ENCODE data around the gene FAM13A. TPM values are rescaled to one million over a fixed set of nuclear protein-coding genes. Genes with fewer than 3 reads are reported as not detected.

Gene FAM13A
- total RNA-seq, 1 donor from 2014 or later, result 39.1 TPM

- Histone ChIP-seq H3K27ac (no peak overlapping the region), H3K4me1 (no peaks in the 10 kb centered on the region), H3K36me3 (no peaks in the 10 kb centered on the region), H3K27me3 (ENCODE audit: low read depth) (no peaks in the 10 kb centered on the region), H3K4me3 (no peak overlapping the region), H3K9me3 (no peaks in the 10 kb centered on the region)
- ATAC-seq (no peak), DNase-seq (no peak)
- TF ChIP-seq, protein P1, sequence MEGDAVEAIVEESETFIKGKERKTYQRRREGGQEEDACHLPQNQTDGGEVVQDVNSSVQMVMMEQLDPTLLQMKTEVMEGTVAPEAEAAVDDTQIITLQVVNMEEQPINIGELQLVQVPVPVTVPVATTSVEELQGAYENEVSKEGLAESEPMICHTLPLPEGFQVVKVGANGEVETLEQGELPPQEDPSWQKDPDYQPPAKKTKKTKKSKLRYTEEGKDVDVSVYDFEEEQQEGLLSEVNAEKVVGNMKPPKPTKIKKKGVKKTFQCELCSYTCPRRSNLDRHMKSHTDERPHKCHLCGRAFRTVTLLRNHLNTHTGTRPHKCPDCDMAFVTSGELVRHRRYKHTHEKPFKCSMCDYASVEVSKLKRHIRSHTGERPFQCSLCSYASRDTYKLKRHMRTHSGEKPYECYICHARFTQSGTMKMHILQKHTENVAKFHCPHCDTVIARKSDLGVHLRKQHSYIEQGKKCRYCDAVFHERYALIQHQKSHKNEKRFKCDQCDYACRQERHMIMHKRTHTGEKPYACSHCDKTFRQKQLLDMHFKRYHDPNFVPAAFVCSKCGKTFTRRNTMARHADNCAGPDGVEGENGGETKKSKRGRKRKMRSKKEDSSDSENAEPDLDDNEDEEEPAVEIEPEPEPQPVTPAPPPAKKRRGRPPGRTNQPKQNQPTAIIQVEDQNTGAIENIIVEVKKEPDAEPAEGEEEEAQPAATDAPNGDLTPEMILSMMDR (IDR thresholded peaks at IDR 0.05), result no peak
- intact Hi-C loops (cut with DNase I), result no loop called here
Observed at GRCh38 chr4:88880501-88881226, 176.3 kb downstream of the FAM13A start.

GRCh38 chr4:88879991-88880390, 177.0 kb downstream of the FAM13A start:
- intact Hi-C loops (cut with DNase I), result no loop called here
- no peak for DNase-seq

GRCh38 chr4:88878642-88879041, 178.3 kb downstream of the FAM13A start:
- no peak overlapping the region for H3K4me3 ChIP-seq
- TF ChIP-seq, protein P1 (IDR thresholded peaks at IDR 0.05), result no peak
- intact Hi-C loops (cut with DNase I), result no loop called here
- H3K27ac ChIP-seq, result no peak overlapping the region
- no peaks in the 10 kb centered on the region for H3K9me3 ChIP-seq
- ATAC-seq (no peak), DNase-seq (no peak)
- no peaks in the 10 kb centered on the region for H3K4me1 ChIP-seq
- H3K27me3 ChIP-seq (ENCODE audit: low read depth), result no peaks in the 10 kb centered on the region
- H3K36me3 ChIP-seq, result no peaks in the 10 kb centered on the region

More at GRCh38 chr4:88879991-88880390, 177.0 kb downstream of the FAM13A start:
- H3K27me3 ChIP-seq (ENCODE audit: low read depth), result no peaks in the 10 kb centered on the region
- TF ChIP-seq, protein P1 (IDR thresholded peaks at IDR 0.05), result no peak
- H3K9me3 ChIP-seq, result no peaks in the 10 kb centered on the region
- no peak overlapping the region for H3K27ac ChIP-seq
- ATAC-seq, result no peak
- H3K36me3 ChIP-seq, result no peaks in the 10 kb centered on the region
- H3K4me3 ChIP-seq, result no peak overlapping the region
- no peaks in the 10 kb centered on the region for H3K4me1 ChIP-seq

DNA sequence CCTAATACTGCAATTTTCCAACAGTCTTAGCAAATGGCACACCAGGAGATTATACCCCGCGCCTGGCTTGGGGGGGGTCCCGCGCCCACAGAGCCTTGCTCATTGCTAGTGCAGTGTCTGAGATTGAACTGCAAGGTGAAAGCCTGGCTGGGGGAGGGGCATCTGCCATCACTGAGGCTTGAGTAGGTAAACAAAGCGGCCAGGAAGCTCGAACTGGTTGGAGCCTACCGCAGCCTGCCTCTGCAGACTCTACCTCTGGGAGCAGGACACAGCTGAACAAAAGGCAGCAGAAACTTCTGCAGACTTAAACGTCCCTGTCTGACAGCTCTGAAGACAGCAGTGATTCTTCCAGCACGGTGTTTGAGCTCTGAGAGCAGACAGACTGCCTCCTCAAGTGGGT, 186.6 kb downstream of the FAM13A start:
- intact Hi-C loops (cut with DNase I), result no loop called here
- Histone ChIP-seq H3K27ac (no peak overlapping the region), H3K4me3 (no peak overlapping the region), H3K4me1 (no peaks in the 10 kb centered on the region), H3K27me3 (ENCODE audit: low read depth) (no peaks in the 10 kb centered on the region), H3K9me3 (no peaks in the 10 kb centered on the region), H3K36me3 (no peaks in the 10 kb centered on the region)
- no peak for ATAC-seq
- TF ChIP-seq, protein P1 (IDR thresholded peaks at IDR 0.05), result no peak
- DNase-seq, result no peak

GRCh38 chr4:88868510-88868909, 188.5 kb downstream of the FAM13A start:
- H3K27ac ChIP-seq, result no peak overlapping the region
- intact Hi-C loops (cut with DNase I), result no loop called here
- H3K9me3 ChIP-seq, result no peaks in the 10 kb centered on the region
- no peak for DNase-seq
- no peaks in the 10 kb centered on the region for H3K27me3 ChIP-seq (ENCODE audit: low read depth)
- no peaks in the 10 kb centered on the region for H3K4me1 ChIP-seq
- H3K36me3 ChIP-seq, result no peaks in the 10 kb centered on the region
- TF ChIP-seq, protein P1 (IDR thresholded peaks at IDR 0.05), result no peak
- no peak for ATAC-seq
- H3K4me3 ChIP-seq, result no peak overlapping the region

Data from lower lobe of right lung (tissue), 2 donors.